ENCODE measurements around the gene RASSF1.

RASSF1 gene

GRCh38 chr3:50299929-50300680 is 40.5 kb downstream of the RASSF1 start:
- DNase-seq (ENCODE audit: low spot score) = peak; percentile 39

- no peak for DNase-seq (ENCODE audit: low spot score)
Observed at GRCh38 chr3:50299638-50299928, 41.1 kb downstream of the RASSF1 start.

GRCh38 chr3:50298836-50299637 is 41.6 kb downstream of the RASSF1 start, which contains the start of the genes HYAL3 and NAA80:
Gene HYAL3, minus strand, starts transcription at chr3:50299405. Its CDS starts 3,803 bp downstream, at chr3:50295602.
Gene NAA80, minus strand, starts transcription at chr3:50299405. Its CDS starts 1,942 bp downstream, at chr3:50297463.
- peak; percentile 100 for DNase-seq (ENCODE audit: low spot score)

- DNase-seq (ENCODE audit: low spot score) = no peak
Observed at GRCh38 chr3:50297896-50298725, 42.5 kb downstream of the RASSF1 start.

- DNase-seq (ENCODE audit: low spot score) = no peak
Observed at GRCh38 chr3:50297384-50297775, 43.3 kb downstream of the RASSF1 start.

GRCh38 chr3:50296721-50297383 is 43.8 kb downstream of the RASSF1 start:
- no peak for DNase-seq (ENCODE audit: low spot score)

GRCh38 chr3:50295553-50296431 is 44.8 kb downstream of the RASSF1 start:
- no peak for DNase-seq (ENCODE audit: low spot score)

- DNase-seq (ENCODE audit: low spot score) = no peak
Observed at GRCh38 chr3:50294492-50295403, 45.9 kb downstream of the RASSF1 start.

GRCh38 chr3:50294089-50294488 is 46.5 kb downstream of the RASSF1 start:
- DNase-seq (ENCODE audit: low spot score) = no peak

GRCh38 chr3:50293079-50293801 is 47.4 kb downstream of the RASSF1 start:
- no peak for DNase-seq (ENCODE audit: low spot score)

GRCh38 chr3:50292159-50293078 is 48.2 kb downstream of the RASSF1 start, which contains the start of gene IFRD2:
Gene IFRD2, minus strand, starts transcription at chr3:50292429. Its CDS starts 155 bp downstream, at chr3:50292274.
- DNase-seq (ENCODE audit: low spot score) = peak; percentile 98

- DNase-seq (ENCODE audit: low spot score) = no peak
Observed at GRCh38 chr3:50290161-50290641, 50.4 kb downstream of the RASSF1 start.

GRCh38 chr3:50289130-50289529 is 51.5 kb downstream of the RASSF1 start:
- no peak for DNase-seq (ENCODE audit: low spot score)

- DNase-seq (ENCODE audit: low spot score) = no peak
Observed at GRCh38 chr3:50288387-50289007, 52.1 kb downstream of the RASSF1 start.

- no peak for DNase-seq (ENCODE audit: low spot score)
Observed at GRCh38 chr3:50287262-50287661, 53.4 kb downstream of the RASSF1 start.

GRCh38 chr3:50286322-50287227 is 54.1 kb downstream of the RASSF1 start:
- DNase-seq (ENCODE audit: low spot score) = no peak

Data from kidney tubule cell (primary cell).